CD8-positive, alpha-beta memory T cell (primary cell): Measurements from ENCODE around the gene GNB1L. TPM values are rescaled to one million over a fixed set of nuclear protein-coding genes. Genes with fewer than 3 reads are reported as not detected.

ENCODE experiments used
- CTCF ChIA-PET: fragments of 350-600 bp; sonication (Branson Sonifier 250); formaldehyde crosslinking; loops from one replicate; lab custom pipeline; 2021; ENCODE audit warnings: antibody characterized with exemption; lab: Charles Lee
- POLR2A ChIA-PET: fragments of 350-600 bp; sonication (Branson Sonifier 250); formaldehyde crosslinking; loops from one replicate; lab custom pipeline; 2021; ENCODE audit warnings: antibody characterized with exemption; lab: Charles Lee
- DNase-seq, 5 donors: peaks; one replicate each; pipeline versions ENCODE4 v3.0.0 to v3.0.0-alpha.2; 2020 to 2022; ENCODE audit warnings: mixed read lengths in 1 of 5
- H3K27ac ChIP-seq: one replicate; pipeline ENCODE4 v1.7.0; 2013; ENCODE audit warnings: low read depth, mild to moderate bottlenecking, low read length, moderate library complexity
- H3K27me3 ChIP-seq: 2 replicates; pipeline ENCODE4 v1.7.0; 2013; ENCODE audit warnings: low read length, mild to moderate bottlenecking; ENCODE audit not compliant: insufficient read depth, poor library complexity, severe bottlenecking
- H3K36me3 ChIP-seq: 2 replicates; pipeline ENCODE4 v1.7.0; 2013; ENCODE audit warnings: mild to moderate bottlenecking, low read length, moderate library complexity; ENCODE audit not compliant: insufficient read depth
- H3K4me1 ChIP-seq: 2 replicates; pipeline ENCODE4 v1.7.0; 2013; ENCODE audit warnings: mild to moderate bottlenecking, low read length, moderate library complexity; ENCODE audit not compliant: insufficient read depth
- H3K4me3 ChIP-seq: 2 replicates; pipeline ENCODE4 v1.7.0; 2013; ENCODE audit warnings: mild to moderate bottlenecking, low read length
- H3K9me3 ChIP-seq: 2 replicates; pipeline ENCODE4 v1.7.0; 2013; ENCODE audit warnings: mild to moderate bottlenecking, low read length
- H3K27ac Mint-ChIP-seq, 8 donors: one replicate each; pipeline ENCODE4 v1.8.0; 2020 to 2021; ENCODE audit warnings: mixed read lengths in 8 of 8, mild to moderate bottlenecking in 6 of 8, inconsistent platforms in 3 of 8, moderate library complexity in 3 of 8
- H3K27me3 Mint-ChIP-seq, 2 donors: one replicate each; pipeline ENCODE4 v1.8.0; 2020 to 2021; ENCODE audit warnings: mixed read lengths in 2 of 2, mild to moderate bottlenecking in 1 of 2, moderate library complexity in 1 of 2
- H3K36me3 Mint-ChIP-seq, 3 donors: one replicate each; pipeline ENCODE4 v1.8.0; 2020 to 2021; ENCODE audit warnings: mixed read lengths in 3 of 3, inconsistent platforms in 1 of 3, mild to moderate bottlenecking in 1 of 3
- H3K4me1 Mint-ChIP-seq, 3 donors: one replicate each; pipeline ENCODE4 v1.8.0; 2020 to 2021; ENCODE audit warnings: mixed read lengths in 3 of 3, inconsistent platforms in 1 of 3, mild to moderate bottlenecking in 1 of 3
- H3K4me3 Mint-ChIP-seq, 7 donors: one replicate each; pipeline ENCODE4 v1.8.0; 2020 to 2021; ENCODE audit warnings: mixed read lengths in 7 of 7, mild to moderate bottlenecking in 6 of 7, moderate library complexity in 4 of 7, inconsistent platforms in 2 of 7
- H3K9me3 Mint-ChIP-seq, 5 donors: one replicate each; pipeline ENCODE4 v1.8.0; 2020 to 2022; ENCODE audit warnings: mixed read lengths in 5 of 5, mild to moderate bottlenecking in 3 of 5, moderate library complexity in 2 of 5, inconsistent platforms in 1 of 5
- polyA plus RNA-seq: library from polyadenylated mRNA; unstranded; fragments of 300-500 nt; fragmentation: Illumina TruSeq; gene quantifications from one replicate; pipeline ENCODE4 v1.2.3, GENCODE V29; 2021
- total RNA-seq, 2 experiments: library from RNA; stranded (reverse); gene quantifications; one replicate each; pipeline ENCODE4 v1.2.3, GENCODE V29; 2021

Gene GNB1L
- total and polyA plus RNA-seq, 3 experiments from 2014 or later: 14.2 to 17.9 (median 16.6) TPM

DNA sequence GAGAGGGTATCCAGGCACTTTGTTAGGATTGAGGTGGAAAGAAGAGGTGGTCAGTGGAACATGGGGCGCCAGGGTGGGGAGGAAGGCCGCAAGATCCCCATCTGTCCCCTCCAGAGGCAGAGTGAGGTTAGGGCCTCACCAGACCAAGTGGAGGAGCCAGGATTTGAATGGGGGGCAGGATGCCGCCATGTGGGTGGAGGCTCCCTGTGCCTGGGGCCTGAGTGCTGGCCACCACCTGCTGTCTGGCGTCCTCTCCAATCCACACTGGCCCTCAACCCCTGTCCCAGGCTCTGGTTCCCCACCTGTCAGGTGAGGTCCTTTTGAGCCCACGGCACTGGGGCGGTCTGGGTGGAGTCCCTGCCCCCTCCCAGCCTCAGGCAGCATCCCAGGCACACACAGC, 111.6 kb downstream of the GNB1L start:
- no peaks in the 10 kb centered on the region for H3K4me1 ChIP-seq
- H3K27me3 ChIP-seq: no peaks in the 10 kb centered on the region
- Mint-ChIP-seq H3K4me3 (no peak overlapping the region), H3K9me3 (no peaks in the 10 kb centered on the region), H3K4me1 (no peaks in the 10 kb centered on the region), H3K36me3 (no peaks in the 10 kb centered on the region), H3K27me3 (no peaks in the 10 kb centered on the region), H3K27ac (no peak overlapping the region)
- no peak overlapping the region for H3K4me3 ChIP-seq
- H3K27ac ChIP-seq: no peak overlapping the region
- no peaks in the 10 kb centered on the region for H3K9me3 ChIP-seq
- H3K36me3 ChIP-seq: no peaks in the 10 kb centered on the region
- ChIA-PET CTCF (interaction anchor here (1.8 kb wide), 1 partner anchor 12 kb away, joined by 10 read pairs; no protein-coding TSS in a partner anchor), POLR2A (no interaction called here)
- no peak for DNase-seq

DNA sequence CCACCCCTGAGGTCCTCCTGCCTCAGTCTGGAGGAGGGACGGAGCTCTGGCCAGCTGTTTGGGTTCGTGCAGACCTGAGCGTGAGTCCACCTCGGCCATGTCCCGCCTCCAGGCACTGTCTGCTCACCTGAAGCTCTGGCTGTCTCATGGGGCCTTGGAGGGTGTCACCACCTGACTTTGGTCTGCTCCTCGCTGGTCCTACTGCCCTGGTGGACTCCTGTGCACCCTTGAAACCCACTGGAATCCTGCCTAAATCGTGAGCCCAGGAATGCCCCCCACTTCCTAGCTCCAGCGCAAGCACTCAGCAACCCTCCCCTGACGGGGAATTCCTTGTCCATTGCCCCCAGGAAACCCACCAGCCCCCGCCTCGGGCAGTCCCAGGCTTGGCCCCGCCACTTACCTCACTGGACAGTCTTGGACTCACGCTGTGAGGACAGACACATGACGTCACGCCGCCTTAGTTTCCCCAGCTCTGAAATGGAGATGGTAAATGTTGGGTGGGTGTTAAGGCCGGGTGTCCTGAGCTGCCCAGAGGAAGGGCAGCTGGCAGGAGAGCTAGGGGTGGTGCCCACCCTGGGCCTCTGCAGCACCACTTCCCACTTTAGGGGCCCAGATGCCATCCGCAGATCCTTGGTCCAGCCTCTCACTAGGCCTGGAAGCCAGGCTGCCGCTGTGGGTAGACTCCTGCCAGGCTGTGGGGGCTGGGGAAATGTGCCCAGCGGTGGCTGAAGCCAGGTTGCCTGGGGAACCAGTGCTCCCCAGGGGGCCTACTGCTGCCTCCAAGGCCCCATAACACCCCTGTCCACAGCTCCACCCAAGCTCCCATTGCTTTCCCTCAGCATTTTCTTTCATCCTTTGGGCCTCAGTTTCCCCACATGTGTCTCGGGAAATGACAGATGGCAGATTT, 112.3 kb downstream of the GNB1L start:
- DNase-seq: no peak
- ChIA-PET POLR2A (no interaction called here), CTCF (interaction anchor here (1.8 kb wide), 1 partner anchor 12 kb away, joined by 10 read pairs; no protein-coding TSS in a partner anchor)
- Mint-ChIP-seq H3K4me3 (no peak overlapping the region), H3K4me1 (no peaks in the 10 kb centered on the region), H3K36me3 (no peaks in the 10 kb centered on the region), H3K27ac (no peak overlapping the region), H3K27me3 (no peaks in the 10 kb centered on the region), H3K9me3 (no peaks in the 10 kb centered on the region)
- Histone ChIP-seq H3K4me3 (no peak overlapping the region), H3K36me3 (no peaks in the 10 kb centered on the region), H3K27me3 (no peaks in the 10 kb centered on the region), H3K9me3 (no peaks in the 10 kb centered on the region), H3K4me1 (no peaks in the 10 kb centered on the region), H3K27ac (no peak overlapping the region)

DNA sequence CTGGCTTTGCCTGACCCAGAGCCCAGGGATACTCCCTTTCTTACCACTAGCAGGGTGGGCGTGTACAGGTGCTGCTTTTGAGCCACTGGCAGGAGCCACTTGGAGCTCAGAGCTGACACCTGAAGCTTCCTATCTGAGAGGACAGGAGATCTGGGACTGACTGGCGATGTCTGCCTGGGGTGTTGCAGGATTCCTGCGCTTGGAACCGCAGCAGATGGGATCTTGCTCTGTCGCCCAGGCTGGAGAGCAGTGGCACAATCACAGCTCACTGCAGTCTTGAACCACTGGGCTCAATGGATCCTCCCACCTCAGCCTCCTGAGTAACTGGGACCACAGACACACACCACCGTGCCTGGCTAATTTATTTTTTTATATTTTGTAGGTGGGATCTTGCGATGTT, 113.6 kb downstream of the GNB1L start:
- no peaks in the 10 kb centered on the region for H3K27me3 Mint-ChIP-seq
- H3K36me3 Mint-ChIP-seq: no peaks in the 10 kb centered on the region
- Histone ChIP-seq H3K27ac (no peak overlapping the region), H3K27me3 (no peaks in the 10 kb centered on the region), H3K4me1 (no peaks in the 10 kb centered on the region), H3K9me3 (no peaks in the 10 kb centered on the region), H3K36me3 (no peaks in the 10 kb centered on the region), H3K4me3 (no peak overlapping the region)
- POLR2A ChIA-PET: no interaction called here
- CTCF ChIA-PET: interaction anchor here (1.1 to 1.8 kb wide), 2 partner anchors 10 kb away, joined by 4 to 10 read pairs; no protein-coding TSS in a partner anchor
- H3K27ac Mint-ChIP-seq: no peak overlapping the region
- H3K9me3 Mint-ChIP-seq: no peaks in the 10 kb centered on the region
- DNase-seq: no peak
- H3K4me3 Mint-ChIP-seq: no peak overlapping the region
- no peaks in the 10 kb centered on the region for H3K4me1 Mint-ChIP-seq

DNA sequence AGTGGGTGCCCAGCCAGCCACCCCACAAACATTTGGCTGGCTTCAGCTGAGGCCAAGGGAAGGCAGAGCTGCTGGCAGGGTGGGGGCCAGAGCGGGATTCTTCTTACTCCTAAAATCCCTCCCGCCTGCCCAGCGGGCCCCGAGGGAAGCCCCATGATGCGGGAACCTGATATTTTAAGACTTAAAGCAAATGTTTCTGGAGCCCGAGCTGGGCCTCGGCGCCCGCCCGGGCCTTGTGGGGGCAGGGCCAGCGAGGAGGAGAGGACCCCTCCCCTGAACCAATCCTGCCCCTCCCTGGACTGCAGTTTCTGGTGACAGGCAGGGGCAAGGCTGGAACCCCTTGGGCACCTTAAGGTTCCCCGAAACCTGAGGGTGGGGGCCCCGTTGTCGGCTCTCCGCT, 114.1 kb downstream of the GNB1L start:
- Histone ChIP-seq H3K27ac (no peak overlapping the region), H3K4me1 (no peaks in the 10 kb centered on the region), H3K9me3 (no peaks in the 10 kb centered on the region), H3K27me3 (no peaks in the 10 kb centered on the region), H3K36me3 (no peaks in the 10 kb centered on the region), H3K4me3 (no peak overlapping the region)
- Mint-ChIP-seq H3K4me3 (no peak overlapping the region), H3K27me3 (no peaks in the 10 kb centered on the region), H3K27ac (no peak overlapping the region), H3K9me3 (no peaks in the 10 kb centered on the region), H3K36me3 (no peaks in the 10 kb centered on the region), H3K4me1 (no peaks in the 10 kb centered on the region)
- DNase-seq: no peak
- ChIA-PET CTCF (interaction anchor here (1.1 kb wide), 1 partner anchor 10 kb away, joined by 4 read pairs; no protein-coding TSS in a partner anchor), POLR2A (no interaction called here)

DNA sequence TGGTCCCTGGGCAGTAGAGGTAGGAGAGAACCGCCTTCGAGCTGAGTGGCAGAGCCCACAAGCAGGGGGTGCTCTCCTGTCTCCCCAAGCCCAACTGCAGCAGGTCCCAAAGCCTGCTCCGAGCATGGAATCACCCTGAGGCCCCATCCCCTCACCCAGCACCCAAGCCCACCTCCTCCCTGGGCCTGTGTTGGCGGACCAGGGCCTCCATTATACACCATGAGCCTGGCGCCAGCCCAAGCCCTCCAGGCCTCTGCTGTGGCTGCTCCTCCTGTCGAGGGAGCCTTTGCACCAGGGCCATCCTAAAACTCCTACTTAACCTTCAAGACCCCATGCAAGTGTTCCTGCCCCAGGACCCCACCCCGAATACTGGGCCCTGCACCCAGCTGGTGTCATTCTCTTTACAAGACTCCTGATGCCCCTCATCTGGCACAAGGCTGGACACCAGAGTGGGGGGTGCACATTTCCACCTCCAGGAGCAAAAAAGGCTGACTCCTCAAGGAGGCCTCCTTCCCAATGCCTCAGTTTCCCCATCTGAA, 114.7 kb downstream of the GNB1L start:
- H3K27ac ChIP-seq: no peak overlapping the region
- H3K27me3 ChIP-seq: no peaks in the 10 kb centered on the region
- no peaks in the 10 kb centered on the region for H3K4me1 ChIP-seq
- ChIA-PET POLR2A (no interaction called here), CTCF (interaction anchor here (1.1 kb wide), 1 partner anchor 9 kb away, joined by 4 read pairs; no protein-coding TSS in a partner anchor)
- H3K27me3 Mint-ChIP-seq: no peaks in the 10 kb centered on the region
- no peak overlapping the region for H3K4me3 Mint-ChIP-seq
- H3K27ac Mint-ChIP-seq: no peak overlapping the region
- H3K9me3 ChIP-seq: no peaks in the 10 kb centered on the region
- H3K36me3 Mint-ChIP-seq: no peaks in the 10 kb centered on the region
- no peak for DNase-seq
- H3K9me3 Mint-ChIP-seq: no peaks in the 10 kb centered on the region
- H3K36me3 ChIP-seq: no peaks in the 10 kb centered on the region
- H3K4me3 ChIP-seq: no peak overlapping the region
- H3K4me1 Mint-ChIP-seq: no peaks in the 10 kb centered on the region

GRCh38 chr22:19739448-19739895, 115.2 kb downstream of the GNB1L start:
- DNase-seq: no peak
- no peaks in the 10 kb centered on the region for H3K27me3 ChIP-seq
- no peaks in the 10 kb centered on the region for H3K36me3 ChIP-seq
- Mint-ChIP-seq H3K9me3 (no peaks in the 10 kb centered on the region), H3K27ac (no peak overlapping the region), H3K27me3 (peaks cover 0 to 1% of the 10 kb centered on the region in 2 donors), H3K4me1 (no peaks in the 10 kb centered on the region), H3K4me3 (no peak overlapping the region), H3K36me3 (no peaks in the 10 kb centered on the region)
- H3K4me3 ChIP-seq: no peak overlapping the region
- H3K27ac ChIP-seq: no peak overlapping the region
- POLR2A ChIA-PET: no interaction called here
- H3K9me3 ChIP-seq: no peaks in the 10 kb centered on the region
- CTCF ChIA-PET: no interaction called here
- no peaks in the 10 kb centered on the region for H3K4me1 ChIP-seq

- no peaks in the 10 kb centered on the region for H3K27me3 ChIP-seq
- CTCF ChIA-PET: no interaction called here
- Mint-ChIP-seq H3K36me3 (no peaks in the 10 kb centered on the region), H3K4me1 (no peaks in the 10 kb centered on the region), H3K27me3 (peaks cover 0 to 1% of the 10 kb centered on the region in 2 donors), H3K4me3 (no peak overlapping the region), H3K27ac (no peak overlapping the region), H3K9me3 (no peaks in the 10 kb centered on the region)
- H3K4me3 ChIP-seq: no peak overlapping the region
- H3K27ac ChIP-seq: no peak overlapping the region
- DNase-seq: no peak
- H3K36me3 ChIP-seq: no peaks in the 10 kb centered on the region
- H3K4me1 ChIP-seq: no peaks in the 10 kb centered on the region
- H3K9me3 ChIP-seq: no peaks in the 10 kb centered on the region
- POLR2A ChIA-PET: no interaction called here
Measured at GRCh38 chr22:19738664-19739447, 115.8 kb downstream of the GNB1L start.
